ENCODE measurements around the gene SPATA13.

DNA sequence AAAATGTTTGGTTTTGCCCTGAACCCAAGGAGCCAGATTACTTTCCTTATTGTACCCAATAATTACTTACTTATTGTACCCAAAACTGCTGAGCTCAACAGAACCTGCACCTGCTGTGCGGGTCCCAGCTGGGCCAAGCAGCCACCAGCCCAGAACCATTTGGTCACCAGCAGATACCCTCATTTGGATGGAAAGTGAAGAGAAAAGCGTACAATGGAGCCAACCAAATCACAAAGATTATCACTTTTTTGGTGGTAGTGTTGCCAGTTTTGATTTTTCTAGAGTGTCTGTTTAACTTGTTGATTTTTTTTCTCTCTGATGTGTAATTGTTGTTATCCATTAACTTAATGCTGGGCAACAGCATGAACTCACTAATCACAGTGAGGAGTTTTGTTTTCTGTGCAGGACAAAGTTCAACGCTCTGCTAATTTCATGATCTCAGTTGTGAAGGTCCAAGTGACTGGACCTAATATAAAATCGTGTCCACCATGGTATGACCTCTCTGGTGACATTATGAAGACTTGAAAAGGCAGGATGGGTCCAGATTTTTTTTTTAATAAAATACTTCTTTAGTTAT lies 23.8 kb downstream of the SPATA13 start:
- TF ChIP-seq, protein P1, sequence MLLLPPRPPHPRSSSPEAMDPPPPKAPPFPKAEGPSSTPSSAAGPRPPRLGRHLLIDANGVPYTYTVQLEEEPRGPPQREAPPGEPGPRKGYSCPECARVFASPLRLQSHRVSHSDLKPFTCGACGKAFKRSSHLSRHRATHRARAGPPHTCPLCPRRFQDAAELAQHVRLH (tag by site-specific recombination; IDR thresholded peaks at IDR 0.05): no peak
- TF ChIP-seq ZNF2 (tag by site-specific recombination; IDR thresholded peaks at IDR 0.05) (no peak), ZBTB20 (tag by site-specific recombination; IDR thresholded peaks at IDR 0.05) (no peak), PBX3 (CRISPR knock-in tag; IDR thresholded peaks at IDR 0.05) (no peak), CTCF (tag by site-specific recombination; IDR thresholded peaks at IDR 0.05) (no peak), ZBTB48 (tag by site-specific recombination; IDR thresholded peaks at IDR 0.05) (no peak)
- TF ChIP-seq, protein P2, sequence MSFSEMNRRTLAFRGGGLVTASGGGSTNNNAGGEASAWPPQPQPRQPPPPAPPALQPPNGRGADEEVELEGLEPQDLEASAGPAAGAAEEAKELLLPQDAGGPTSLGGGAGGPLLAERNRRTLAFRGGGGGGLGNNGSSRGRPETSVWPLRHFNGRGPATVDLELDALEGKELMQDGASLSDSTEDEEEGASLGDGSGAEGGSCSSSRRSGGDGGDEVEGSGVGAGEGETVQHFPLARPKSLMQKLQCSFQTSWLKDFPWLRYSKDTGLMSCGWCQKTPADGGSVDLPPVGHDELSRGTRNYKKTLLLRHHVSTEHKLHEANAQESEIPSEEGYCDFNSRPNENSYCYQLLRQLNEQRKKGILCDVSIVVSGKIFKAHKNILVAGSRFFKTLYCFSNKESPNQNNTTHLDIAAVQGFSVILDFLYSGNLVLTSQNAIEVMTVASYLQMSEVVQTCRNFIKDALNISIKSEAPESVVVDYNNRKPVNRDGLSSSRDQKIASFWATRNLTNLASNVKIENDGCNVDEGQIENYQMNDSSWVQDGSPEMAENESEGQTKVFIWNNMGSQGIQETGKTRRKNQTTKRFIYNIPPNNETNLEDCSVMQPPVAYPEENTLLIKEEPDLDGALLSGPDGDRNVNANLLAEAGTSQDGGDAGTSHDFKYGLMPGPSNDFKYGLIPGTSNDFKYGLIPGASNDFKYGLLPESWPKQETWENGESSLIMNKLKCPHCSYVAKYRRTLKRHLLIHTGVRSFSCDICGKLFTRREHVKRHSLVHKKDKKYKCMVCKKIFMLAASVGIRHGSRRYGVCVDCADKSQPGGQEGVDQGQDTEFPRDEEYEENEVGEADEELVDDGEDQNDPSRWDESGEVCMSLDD (tag by site-specific recombination; IDR thresholded peaks at IDR 0.05): no peak

Measured in HEK293 (cell line).